Measurements from ENCODE around the gene MTO1.
"Not testable (repeated sequence)": the region's sequence is repeated elsewhere in the genome, so short reads cannot be mapped to it uniquely, and the experiment has no call there.

The MTO1 gene

DNA sequence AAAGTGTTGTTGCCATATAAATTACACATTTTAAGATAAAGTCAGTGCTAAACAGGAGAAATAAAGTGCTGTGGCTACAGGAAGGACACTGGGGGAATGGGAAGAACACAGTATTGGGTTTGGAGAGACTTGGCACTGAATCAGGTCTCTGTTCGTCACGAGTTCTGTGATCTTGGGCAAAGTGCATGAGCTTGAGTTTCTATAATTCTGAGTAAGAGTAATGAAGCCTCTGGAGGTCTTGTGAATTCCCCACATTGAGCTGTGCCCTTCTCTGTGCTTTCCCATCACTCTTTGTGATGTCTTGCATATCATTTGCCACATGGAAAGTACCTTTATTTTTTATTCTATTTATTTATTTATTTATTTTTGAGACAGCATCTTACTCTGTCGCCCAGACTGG lies 76.1 kb downstream of the MTO1 start:
- no peak overlapping the region for H3K4me3 ChIP-seq (ENCODE audit: low read depth, low read length)
- TF ChIP-seq CTCF (IDR thresholded peaks at IDR 0.05; ENCODE audit: borderline replicate concordance, insufficient read depth, low read depth, low read length): no peak

GRCh38 chr6:73538116-73538779 lies 76.7 kb downstream of the MTO1 start:
- H3K4me3 ChIP-seq (ENCODE audit: low read depth, low read length): no peak overlapping the region
- TF ChIP-seq CTCF (IDR thresholded peaks at IDR 0.05; ENCODE audit: borderline replicate concordance, insufficient read depth, low read depth, low read length): no peak

DNA sequence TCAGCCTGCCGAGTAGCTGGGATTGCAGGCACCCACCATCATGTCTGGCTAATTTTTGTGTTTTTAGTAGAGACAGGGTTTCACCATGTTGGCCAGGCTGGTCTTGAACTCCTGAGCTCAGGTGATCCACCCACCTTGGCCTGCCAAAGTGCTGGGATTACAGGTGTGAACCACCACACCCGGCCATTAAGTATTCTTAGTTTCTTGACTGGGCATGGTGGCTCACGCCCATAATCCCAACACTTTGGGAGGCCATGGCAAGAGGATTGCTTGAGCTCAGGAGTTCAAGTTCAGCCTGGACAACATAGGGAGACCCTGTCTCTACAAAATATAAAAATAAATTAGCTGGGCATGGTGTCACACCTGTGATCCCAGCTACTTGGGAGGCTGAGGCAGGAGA lies 80.9 kb downstream of the MTO1 start:
- not testable (repeated sequence) for H3K4me3 ChIP-seq (ENCODE audit: low read depth, low read length)

DNA sequence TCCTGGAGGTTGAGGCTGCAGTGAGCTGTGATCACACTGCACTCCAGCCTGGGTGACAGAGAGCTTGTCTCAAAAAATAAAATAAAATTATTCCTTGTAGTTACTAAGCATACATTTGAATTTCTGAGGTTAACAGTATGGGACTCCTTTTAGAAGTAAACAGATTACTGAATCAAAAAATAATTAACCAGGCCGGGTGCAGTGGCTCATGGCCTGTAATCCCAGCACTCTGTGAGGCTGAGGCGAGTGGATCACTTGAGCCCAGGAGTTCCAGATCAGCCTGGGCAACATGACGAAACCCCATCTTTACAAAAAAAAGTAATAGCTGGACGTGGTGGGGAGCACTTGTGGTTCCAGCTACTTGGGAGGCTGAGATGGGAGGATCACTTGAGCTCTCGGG lies 81.4 kb downstream of the MTO1 start:
- TF ChIP-seq CTCF (IDR thresholded peaks at IDR 0.05; ENCODE audit: borderline replicate concordance, insufficient read depth, low read depth, low read length): no peak
- no peak overlapping the region for H3K4me3 ChIP-seq (ENCODE audit: low read depth, low read length)

GRCh38 chr6:73547036-73547435 lies 85.5 kb downstream of the MTO1 start:
- TF ChIP-seq CTCF (IDR thresholded peaks at IDR 0.05; ENCODE audit: borderline replicate concordance, insufficient read depth, low read depth, low read length): no peak
- H3K4me3 ChIP-seq (ENCODE audit: low read depth, low read length): no peak overlapping the region

DNA sequence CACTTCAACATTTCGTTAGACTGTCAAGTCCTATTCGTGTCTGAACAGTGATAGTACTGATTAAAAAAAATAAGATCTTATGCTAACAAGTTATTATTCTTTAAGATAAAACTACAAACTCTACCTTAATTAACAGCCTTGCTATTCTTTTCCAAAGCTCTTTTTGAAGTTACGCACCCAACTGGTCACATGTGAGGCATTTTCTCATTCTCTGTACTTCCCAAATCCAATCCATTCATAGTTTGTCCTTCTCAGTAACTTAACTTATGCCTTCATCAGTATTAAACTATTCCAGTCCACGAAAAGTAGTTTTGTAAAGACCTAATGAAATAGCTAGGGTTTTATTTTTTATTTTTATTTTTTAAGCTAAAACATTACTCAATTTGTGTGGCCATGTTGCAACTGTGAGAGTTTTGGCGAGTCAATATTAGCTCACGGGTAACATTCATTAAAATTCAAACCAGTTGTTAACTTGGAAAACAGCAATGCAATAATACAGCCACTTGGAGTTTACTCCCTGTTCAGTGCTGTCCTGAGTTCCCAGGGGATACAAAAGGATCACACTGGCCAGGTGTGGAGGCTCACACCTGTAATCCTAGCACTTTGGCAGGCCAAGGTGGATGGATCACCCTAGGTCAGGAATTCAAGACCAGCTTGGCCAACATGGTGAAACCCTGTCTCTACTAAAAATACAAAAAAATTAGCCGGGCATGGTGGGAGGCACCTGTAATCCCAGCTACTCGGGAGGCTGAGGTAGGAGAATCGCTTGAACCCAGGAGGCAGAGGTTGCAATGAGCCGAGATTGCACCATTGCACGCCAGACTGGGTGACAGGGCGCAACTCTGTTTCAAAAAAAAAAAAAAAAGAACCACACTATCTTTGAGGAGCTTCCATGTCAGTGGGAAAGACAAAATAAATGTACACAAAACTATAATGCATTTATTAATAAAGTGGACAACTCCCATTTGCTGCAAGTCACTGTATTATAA lies 87.2 kb downstream of the MTO1 start:
- no peak for TF ChIP-seq CTCF (IDR thresholded peaks at IDR 0.05; ENCODE audit: borderline replicate concordance, insufficient read depth, low read depth, low read length)
- no peak overlapping the region for H3K4me3 ChIP-seq (ENCODE audit: low read depth, low read length)

- not testable (repeated sequence) for H3K4me3 ChIP-seq (ENCODE audit: low read depth, low read length)
Observed at GRCh38 chr6:73551115-73551514, 89.6 kb downstream of the MTO1 start.

- not testable (repeated sequence) for H3K4me3 ChIP-seq (ENCODE audit: low read depth, low read length)
Observed at GRCh38 chr6:73555380-73555949, 93.9 kb downstream of the MTO1 start.

Data from GM12875 (cell line).